ENCODE measurements around the gene DNAJC22. TPM values are rescaled to one million over a fixed set of nuclear protein-coding genes. Genes with fewer than 3 reads are reported as not detected.

DNAJC22 gene
- total and polyA plus RNA-seq, 2 of the 13 experiments (the other 11 are each of a cell fraction or from before 2014, with no cell fraction given): 25.2 to 31.7 TPM

DNA sequence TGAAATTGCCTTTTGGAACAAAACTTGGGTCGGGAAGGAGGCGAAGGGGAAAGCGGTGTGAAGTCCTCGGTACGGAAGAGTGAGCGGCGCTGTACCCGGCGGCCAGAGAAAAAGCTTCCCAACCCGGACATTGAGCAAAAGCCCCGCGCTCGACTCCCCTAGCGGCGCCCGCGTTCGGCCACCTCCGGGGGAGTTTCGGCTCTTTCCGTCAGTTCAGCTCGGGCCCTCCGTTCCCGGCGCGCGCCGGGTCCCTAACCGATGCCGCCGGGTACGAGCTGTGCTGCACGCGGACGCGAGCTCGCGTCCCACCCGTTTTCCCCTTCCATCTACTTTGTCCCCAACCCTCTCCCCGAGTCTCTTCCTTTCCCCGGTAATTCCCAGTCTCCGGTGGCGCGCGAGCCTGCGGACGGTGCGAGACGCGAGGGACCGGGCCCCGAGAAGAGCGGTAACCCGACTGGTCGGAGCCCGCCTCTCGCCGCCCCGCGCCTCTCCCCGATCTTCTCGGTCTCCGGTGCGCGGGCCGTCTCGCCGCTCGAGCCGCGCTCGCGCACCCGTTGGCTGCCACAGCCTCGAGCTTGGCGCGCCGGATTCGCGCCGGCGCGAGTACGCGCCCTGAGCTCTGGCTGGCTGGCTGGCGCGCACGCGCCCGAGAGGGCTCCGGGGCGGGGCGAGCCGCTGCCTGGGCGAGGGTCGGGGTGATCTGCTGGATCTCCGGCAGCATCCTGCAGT, 20.1 kb downstream of the DNAJC22 start (continued):
- TF ChIP-seq ZFY (CRISPR knock-in tag; IDR thresholded peaks at IDR 0.05): peak; percentile 69
- no peak for TF ChIP-seq HNF4A (CRISPR knock-in tag; IDR thresholded peaks at IDR 0.05)
- TF ChIP-seq ZNF747 (CRISPR knock-in tag; IDR thresholded peaks at IDR 0.05; ENCODE audit: borderline replicate concordance): peak; percentile 65; the same call in 1 of the 2 replicates
- TF ChIP-seq U2AF1 (optimal IDR thresholded peaks at IDR 0.05; ENCODE audit: low read depth, low read length): no peak
- TF ChIP-seq RAD51 (IDR thresholded peaks at IDR 0.05; ENCODE audit: borderline replicate concordance): no peak
- TF ChIP-seq FOXA3 (CRISPR knock-in tag; IDR thresholded peaks at IDR 0.05): no peak
- TF ChIP-seq, protein P1, sequence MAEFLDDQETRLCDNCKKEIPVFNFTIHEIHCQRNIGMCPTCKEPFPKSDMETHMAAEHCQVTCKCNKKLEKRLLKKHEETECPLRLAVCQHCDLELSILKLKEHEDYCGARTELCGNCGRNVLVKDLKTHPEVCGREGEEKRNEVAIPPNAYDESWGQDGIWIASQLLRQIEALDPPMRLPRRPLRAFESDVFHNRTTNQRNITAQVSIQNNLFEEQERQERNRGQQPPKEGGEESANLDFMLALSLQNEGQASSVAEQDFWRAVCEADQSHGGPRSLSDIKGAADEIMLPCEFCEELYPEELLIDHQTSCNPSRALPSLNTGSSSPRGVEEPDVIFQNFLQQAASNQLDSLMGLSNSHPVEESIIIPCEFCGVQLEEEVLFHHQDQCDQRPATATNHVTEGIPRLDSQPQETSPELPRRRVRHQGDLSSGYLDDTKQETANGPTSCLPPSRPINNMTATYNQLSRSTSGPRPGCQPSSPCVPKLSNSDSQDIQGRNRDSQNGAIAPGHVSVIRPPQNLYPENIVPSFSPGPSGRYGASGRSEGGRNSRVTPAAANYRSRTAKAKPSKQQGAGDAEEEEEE (CRISPR knock-in tag; IDR thresholded peaks at IDR 0.05; ENCODE audit: borderline replicate concordance): no peak
- no peak for TF ChIP-seq NR3C1 (CRISPR knock-in tag; IDR thresholded peaks at IDR 0.05)
- no peak for TF ChIP-seq ZNF207 (IDR thresholded peaks at IDR 0.05; ENCODE audit: borderline replicate concordance)
- TF ChIP-seq HES4 (CRISPR knock-in tag; IDR thresholded peaks at IDR 0.05; ENCODE audit: borderline replicate concordance): no peak
- TF ChIP-seq NCOA2 (CRISPR knock-in tag; IDR thresholded peaks at IDR 0.05): 0 out of 2 replicates have a peak, but pooled peaks have one; percentile 8
- peak; percentile 62; the same call in 1 of the 2 replicates for TF ChIP-seq ZNF777 (CRISPR knock-in tag; IDR thresholded peaks at IDR 0.05)
- TF ChIP-seq BORCS8-MEF2B (CRISPR knock-in tag; IDR thresholded peaks at IDR 0.05): peak; percentile 93
- TF ChIP-seq, protein P2, sequence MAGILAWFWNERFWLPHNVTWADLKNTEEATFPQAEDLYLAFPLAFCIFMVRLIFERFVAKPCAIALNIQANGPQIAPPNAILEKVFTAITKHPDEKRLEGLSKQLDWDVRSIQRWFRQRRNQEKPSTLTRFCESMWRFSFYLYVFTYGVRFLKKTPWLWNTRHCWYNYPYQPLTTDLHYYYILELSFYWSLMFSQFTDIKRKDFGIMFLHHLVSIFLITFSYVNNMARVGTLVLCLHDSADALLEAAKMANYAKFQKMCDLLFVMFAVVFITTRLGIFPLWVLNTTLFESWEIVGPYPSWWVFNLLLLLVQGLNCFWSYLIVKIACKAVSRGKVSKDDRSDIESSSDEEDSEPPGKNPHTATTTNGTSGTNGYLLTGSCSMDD (CRISPR knock-in tag; IDR thresholded peaks at IDR 0.05): no peak
- no peak for TF ChIP-seq RORA (CRISPR knock-in tag; IDR thresholded peaks at IDR 0.05)
- TF ChIP-seq AGO2 (optimal IDR thresholded peaks at IDR 0.05; ENCODE audit: low read depth, low read length): peak; percentile 90
- peak; percentile 38; the same call in 1 of the 2 replicates for TF ChIP-seq ZNF292 (CRISPR knock-in tag; IDR thresholded peaks at IDR 0.05; ENCODE audit: borderline replicate concordance, low read depth)
- no peak; the same call in 1 of the 2 replicates for TF ChIP-seq ZBTB38 (CRISPR knock-in tag; IDR thresholded peaks at IDR 0.05)
- no peak for TF ChIP-seq NFIC (IDR thresholded peaks at IDR 0.05; ENCODE audit: low read length)
- TF ChIP-seq ZNF383 (CRISPR knock-in tag; IDR thresholded peaks at IDR 0.05; ENCODE audit: borderline replicate concordance): no peak
- TF ChIP-seq, protein P3, sequence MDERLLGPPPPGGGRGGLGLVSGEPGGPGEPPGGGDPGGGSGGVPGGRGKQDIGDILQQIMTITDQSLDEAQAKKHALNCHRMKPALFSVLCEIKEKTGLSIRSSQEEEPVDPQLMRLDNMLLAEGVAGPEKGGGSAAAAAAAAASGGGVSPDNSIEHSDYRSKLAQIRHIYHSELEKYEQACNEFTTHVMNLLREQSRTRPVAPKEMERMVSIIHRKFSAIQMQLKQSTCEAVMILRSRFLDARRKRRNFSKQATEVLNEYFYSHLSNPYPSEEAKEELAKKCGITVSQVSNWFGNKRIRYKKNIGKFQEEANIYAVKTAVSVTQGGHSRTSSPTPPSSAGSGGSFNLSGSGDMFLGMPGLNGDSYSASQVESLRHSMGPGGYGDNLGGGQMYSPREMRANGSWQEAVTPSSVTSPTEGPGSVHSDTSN (CRISPR knock-in tag; IDR thresholded peaks at IDR 0.05): no peak
- TF ChIP-seq ZBTB42 (CRISPR knock-in tag; IDR thresholded peaks at IDR 0.05): 0 out of 2 replicates have a peak, but pooled peaks have one; percentile 13
- TF ChIP-seq MED13 (CRISPR knock-in tag; IDR thresholded peaks at IDR 0.05): peak; percentile 41; the same call in 1 of the 2 replicates
- no peak for TF ChIP-seq ZNF260 (CRISPR knock-in tag; IDR thresholded peaks at IDR 0.05; ENCODE audit: borderline replicate concordance, low read depth)
- no peak for TF ChIP-seq ZNF781 (CRISPR knock-in tag; IDR thresholded peaks at IDR 0.05; ENCODE audit: borderline replicate concordance, not compliant biosample characterization)
- no peak for TF ChIP-seq NCOR1 (IDR thresholded peaks at IDR 0.05; ENCODE audit: borderline replicate concordance, low read length)
- TF ChIP-seq KDM5B (CRISPR knock-in tag; IDR thresholded peaks at IDR 0.05; ENCODE audit: borderline replicate concordance): peak; percentile 72; the same call in 1 of the 2 replicates
- peak; percentile 68 for TF ChIP-seq KAT8 (CRISPR knock-in tag; IDR thresholded peaks at IDR 0.05)
- 0 out of 2 replicates have a peak, but pooled peaks have one; percentile 48 for TF ChIP-seq ZNF589 (CRISPR knock-in tag; conservative IDR thresholded peaks at IDR 0.05)
